Stomach (tissue), 9 donors: ENCODE measurements around the gene DLGAP1. TPM values are rescaled to one million over a fixed set of nuclear protein-coding genes. Genes with fewer than 3 reads are reported as not detected.

Experiments used
- DNase-seq, 2 donors: peaks; one replicate each; pipeline versions ENCODE4 v3.0.0 to v3.0.0-alpha.2; 2013 to 2019
- H3K27ac ChIP-seq, 5 donors: fragments of 200-600 bp in 4 of 5; sonication (generic) in 4 of 5; one replicate each; pipeline ENCODE4 v1.5.1; 2013 to 2019; ENCODE audit warnings: mild to moderate bottlenecking in 1 of 5, moderate library complexity in 1 of 5
- H3K27me3 ChIP-seq, 3 donors: fragments of 200-600 bp; sonication (generic); one replicate each; pipeline ENCODE4 v1.5.1; 2017 to 2019; ENCODE audit warnings: mixed run types in 1 of 3
- H3K36me3 ChIP-seq, 4 donors: fragments of 200-600 bp; sonication (generic); 1 replicate in 3 of 4; 2 replicates in 1 of 4; pipeline ENCODE4 v1.5.1; 2016 to 2019
- H3K4me1 ChIP-seq, 4 donors: fragments of 200-600 bp; sonication (generic); one replicate each; pipeline ENCODE4 v1.5.1; 2016 to 2019
- H3K4me3 ChIP-seq, 4 donors: fragments of 200-600 bp; sonication (generic) in 3 of 4; one replicate each; pipeline ENCODE4 v1.5.1; 2016 to 2019; ENCODE audit warnings: mild to moderate bottlenecking in 1 of 4
- H3K9me3 ChIP-seq, 4 donors: fragments of 200-600 bp; sonication (generic); one replicate each; pipeline ENCODE4 v1.5.1; 2016 to 2019
- EP300 ChIP-seq: sonication (generic); formaldehyde crosslinking; IDR thresholded peaks from one replicate; pipeline ENCODE4 v1.6.1; 2017; ENCODE audit warnings: antibody characterized with exemption
- POLR2A ChIP-seq, 4 donors: fragments of 450-650 bp; IDR thresholded peaks; one replicate each; pipeline ENCODE4 v1.6.1; 2016; ENCODE audit warnings: antibody characterized with exemption in 4 of 4, control low read depth in 2 of 4, mild to moderate bottlenecking in 1 of 4, moderate library complexity in 1 of 4
- POLR2AphosphoS5 ChIP-seq, 3 donors: sonication (generic); formaldehyde crosslinking; IDR thresholded peaks; one replicate each; pipeline ENCODE4 v1.6.1; 2016; ENCODE audit warnings: antibody characterized with exemption in 3 of 3
- WGBS, 5 donors: extraction: QIAGEN DNeasy Blood & Tissue Kit in 3 of 5; methylation state at CpG; one replicate each; pipeline versions ENCODE4 v1.1.5 to v1.1.7; 2013 to 2018; 5-methylcytosine and 5-hydroxymethylcytosine counted together
- intact Hi-C: fragments of 100-400 bp; cut with DNase I; formaldehyde crosslinking; loops from one replicate; pipeline ENCODE4 v1.15.1; 2023; ENCODE audit warnings: low total_unique reads
- polyA plus RNA-seq, 3 donors: library from polyadenylated mRNA; stranded (reverse); fragments of 200-250 nt; gene quantifications; one replicate each; pipeline ENCODE4 v1.2.3, GENCODE V29; 2013
- total RNA-seq, 5 donors: library from RNA; depleted of rRNA; stranded (reverse); fragments of >200 nt; gene quantifications; one replicate each; pipeline versions ENCODE4 v1.1.0 to v1.2.3, GENCODE V29; 2014 to 2016
- TF ChIP-seq, protein P1 (sequence below), 7 experiments: fragments of 450-650 bp in 4 of 7; fragments of 200-600 bp in 3 of 7; sonication (generic) in 3 of 7; IDR thresholded peaks; one replicate each; pipeline ENCODE4 v1.5.1; 2016 to 2019; ENCODE audit warnings: antibody characterized with exemption in 7 of 7, control low read depth in 2 of 7, mild to moderate bottlenecking in 1 of 7
- donor health status: healthy with polysubstance abuse.
- donor health status: Bipolar disorder and iron deficiency.
- donor health status: healthy.

Gene DLGAP1
- total and polyA plus RNA-seq, 8 donors, result 0.06 to 7.0 (median 1.3) TPM; not detected in 1

DNA sequence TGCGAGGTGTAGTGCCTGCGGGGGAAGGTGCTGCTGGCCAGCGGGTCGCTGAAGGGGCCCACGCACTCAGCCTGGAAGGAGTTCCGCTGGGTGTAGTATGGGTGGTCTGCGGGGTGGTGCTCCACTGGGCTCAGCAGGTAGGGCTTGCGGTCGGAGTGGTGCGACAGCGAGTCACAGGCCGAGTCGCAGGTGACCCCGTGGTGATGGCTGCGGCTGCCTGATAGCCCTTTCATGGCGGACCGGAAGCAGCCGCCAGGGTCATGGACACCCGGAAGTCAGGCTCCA, 575.3 kb downstream of the DLGAP1 start:
- H3K4me1 ChIP-seq, result no peaks in the 10 kb centered on the region
- intact Hi-C loops, result loop anchor here (10.0 kb wide), 2 partner anchors 115 to 185 kb away; no protein-coding TSS in a partner anchor
- no peaks in the 10 kb centered on the region for H3K36me3 ChIP-seq
- DNase-seq, result no peak
- 96 to 99% (median 98%) methylated on average over 19 of the region's 19 CpGs for WGBS, 5 donors
- no peak overlapping the region for H3K27ac ChIP-seq
- TF ChIP-seq, protein P1, sequence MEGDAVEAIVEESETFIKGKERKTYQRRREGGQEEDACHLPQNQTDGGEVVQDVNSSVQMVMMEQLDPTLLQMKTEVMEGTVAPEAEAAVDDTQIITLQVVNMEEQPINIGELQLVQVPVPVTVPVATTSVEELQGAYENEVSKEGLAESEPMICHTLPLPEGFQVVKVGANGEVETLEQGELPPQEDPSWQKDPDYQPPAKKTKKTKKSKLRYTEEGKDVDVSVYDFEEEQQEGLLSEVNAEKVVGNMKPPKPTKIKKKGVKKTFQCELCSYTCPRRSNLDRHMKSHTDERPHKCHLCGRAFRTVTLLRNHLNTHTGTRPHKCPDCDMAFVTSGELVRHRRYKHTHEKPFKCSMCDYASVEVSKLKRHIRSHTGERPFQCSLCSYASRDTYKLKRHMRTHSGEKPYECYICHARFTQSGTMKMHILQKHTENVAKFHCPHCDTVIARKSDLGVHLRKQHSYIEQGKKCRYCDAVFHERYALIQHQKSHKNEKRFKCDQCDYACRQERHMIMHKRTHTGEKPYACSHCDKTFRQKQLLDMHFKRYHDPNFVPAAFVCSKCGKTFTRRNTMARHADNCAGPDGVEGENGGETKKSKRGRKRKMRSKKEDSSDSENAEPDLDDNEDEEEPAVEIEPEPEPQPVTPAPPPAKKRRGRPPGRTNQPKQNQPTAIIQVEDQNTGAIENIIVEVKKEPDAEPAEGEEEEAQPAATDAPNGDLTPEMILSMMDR (IDR thresholded peaks at IDR 0.05), result no peak
- TF ChIP-seq POLR2A (IDR thresholded peaks at IDR 0.05) (no peak), POLR2AphosphoS5 (IDR thresholded peaks at IDR 0.05) (no peak), EP300 (no peak)
- peaks cover 0 to 8% (median 0%) of the 10 kb centered on the region in 3 donors for H3K27me3 ChIP-seq
- no peaks in the 10 kb centered on the region for H3K9me3 ChIP-seq
- H3K4me3 ChIP-seq, result no peak overlapping the region

DNA sequence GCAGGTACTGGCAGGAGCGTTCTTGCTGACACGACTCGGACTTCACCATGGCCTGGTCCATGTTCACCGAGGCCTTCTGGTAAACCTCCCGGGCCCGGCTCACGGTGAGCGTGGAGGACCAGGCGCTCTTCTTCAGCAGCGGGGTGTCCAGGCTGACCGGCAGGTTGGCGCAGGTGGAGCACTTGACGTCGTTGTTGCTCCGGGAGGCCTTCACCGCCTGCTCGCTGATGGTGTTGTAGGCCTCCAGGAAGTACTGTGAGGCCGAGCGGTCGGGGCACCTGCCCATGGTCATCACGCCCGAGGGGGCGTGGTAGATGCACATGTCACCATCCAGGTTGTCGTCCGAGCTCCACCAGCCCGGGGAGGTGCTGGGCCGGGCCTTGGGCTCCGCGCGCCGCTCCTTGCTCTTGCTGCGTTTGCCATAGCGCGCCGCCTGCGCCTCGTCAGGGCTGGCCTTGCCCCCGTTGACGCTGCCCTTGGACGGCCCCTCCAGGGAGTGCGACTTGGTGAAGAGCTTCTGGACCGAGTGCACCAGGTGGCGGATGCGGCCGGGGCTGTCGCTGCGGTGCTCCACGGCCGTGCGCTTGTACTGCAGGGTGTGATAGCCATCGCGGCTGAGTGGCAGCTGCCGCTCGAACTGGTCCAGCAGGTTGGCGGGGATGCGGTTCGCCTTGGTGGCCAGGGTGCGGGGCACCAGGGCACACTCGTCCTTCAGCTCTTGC, 575.8 kb downstream of the DLGAP1 start:
- Histone ChIP-seq H3K27me3 (peaks cover 0 to 8% (median 0%) of the 10 kb centered on the region in 3 donors), H3K36me3 (no peaks in the 10 kb centered on the region), H3K27ac (no peak overlapping the region), H3K9me3 (no peaks in the 10 kb centered on the region), H3K4me1 (no peaks in the 10 kb centered on the region), H3K4me3 (no peak overlapping the region)
- 95 to 97% (median 97%) methylated on average over 18 to 59 of the region's 59 CpGs for WGBS, 5 donors
- DNase-seq, result no peak
- TF ChIP-seq POLR2AphosphoS5 (IDR thresholded peaks at IDR 0.05) (no peak), POLR2A (IDR thresholded peaks at IDR 0.05) (no peak), EP300 (no peak)
- TF ChIP-seq, protein P1 (IDR thresholded peaks at IDR 0.05), result no peak
- intact Hi-C loops, result loop anchor here (10.0 kb wide), 2 partner anchors 116 to 184 kb away; no protein-coding TSS in a partner anchor

DNA sequence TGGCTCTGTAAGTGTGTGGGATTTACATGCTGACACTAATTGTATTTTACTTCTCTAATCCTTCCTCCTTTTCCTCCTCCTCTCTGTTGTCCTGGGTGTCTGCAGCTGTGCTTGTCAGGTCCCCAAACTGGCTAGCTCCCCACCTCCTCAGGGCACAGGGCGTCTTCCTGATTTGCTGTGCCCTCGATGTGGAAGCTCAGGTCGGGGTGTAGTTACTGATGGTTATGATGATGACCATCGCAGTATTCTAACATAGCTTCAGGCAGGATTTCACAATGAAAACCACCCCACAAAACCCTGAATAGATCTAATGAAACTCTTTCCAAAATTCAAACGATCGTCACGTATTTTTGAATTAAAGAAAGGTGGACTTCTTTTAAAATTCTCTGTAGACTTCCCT, 576.7 kb downstream of the DLGAP1 start:
- Histone ChIP-seq H3K27ac (no peak overlapping the region), H3K4me3 (no peak overlapping the region), H3K27me3 (peaks cover 0 to 8% (median 0%) of the 10 kb centered on the region in 3 donors), H3K4me1 (no peaks in the 10 kb centered on the region), H3K36me3 (no peaks in the 10 kb centered on the region), H3K9me3 (no peaks in the 10 kb centered on the region)
- no peak for TF ChIP-seq POLR2A (IDR thresholded peaks at IDR 0.05)
- no peak for TF ChIP-seq POLR2AphosphoS5 (IDR thresholded peaks at IDR 0.05)
- TF ChIP-seq EP300, result no peak
- TF ChIP-seq, protein P1 (IDR thresholded peaks at IDR 0.05), result no peak
- WGBS, 5 donors, result 65 to 86% (median 84%) methylated on average over 7 of the region's 7 CpGs
- intact Hi-C loops, result loop anchor here (10.0 kb wide), 2 partner anchors 116 to 184 kb away; no protein-coding TSS in a partner anchor
- no peak for DNase-seq

DNA sequence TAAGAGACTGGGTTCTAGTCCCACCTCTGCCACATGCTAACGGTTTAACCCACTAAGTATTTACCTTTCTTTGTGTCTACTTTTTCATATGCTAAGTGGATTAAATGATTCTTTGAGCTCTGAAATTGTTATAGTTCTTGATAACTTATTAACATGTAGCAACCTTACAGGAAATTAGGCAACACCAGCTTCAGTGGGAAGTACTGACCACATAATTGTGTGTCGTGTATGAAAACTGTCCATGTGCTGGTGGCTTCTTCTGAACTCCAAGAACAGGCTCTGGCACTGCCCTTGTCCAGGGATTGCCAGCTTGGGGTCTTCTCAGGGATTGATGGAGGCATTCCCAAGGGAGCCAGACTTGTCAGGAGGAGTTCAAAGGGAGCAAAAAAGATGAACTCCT, 577.4 kb downstream of the DLGAP1 start:
- peaks cover 0 to 9% (median 0%) of the 10 kb centered on the region in 3 donors for H3K27me3 ChIP-seq
- TF ChIP-seq EP300, result no peak
- TF ChIP-seq POLR2A (IDR thresholded peaks at IDR 0.05), result no peak
- TF ChIP-seq POLR2AphosphoS5 (IDR thresholded peaks at IDR 0.05), result no peak
- TF ChIP-seq, protein P1 (IDR thresholded peaks at IDR 0.05), result no peak
- no peak overlapping the region for H3K4me3 ChIP-seq
- intact Hi-C loops, result loop anchor here (10.0 kb wide), 2 partner anchors 117 to 183 kb away; no protein-coding TSS in a partner anchor
- no peaks in the 10 kb centered on the region for H3K4me1 ChIP-seq
- H3K9me3 ChIP-seq, result no peaks in the 10 kb centered on the region
- WGBS, 5 donors, result 65 to 76% (median 75%) methylated on average over 2 of the region's 2 CpGs
- DNase-seq, result no peak
- no peak overlapping the region for H3K27ac ChIP-seq
- no peaks in the 10 kb centered on the region for H3K36me3 ChIP-seq
